HG02970 (cell line): ENCODE data around the gene LDLR.
A peak's percentile ranks its signal among the peaks of the same experiment; 100 is the strongest.
"Not testable (repeated sequence)": the region's sequence is repeated elsewhere in the genome, so short reads cannot be mapped to it uniquely, and the experiment has no call there.

Source experiments
- ATAC-seq: cut with Tn5 transposase; IDR thresholded peaks from one replicate; pipeline ENCODE4 v1.9.1; 2021; ENCODE audit warnings: mild to moderate bottlenecking, moderate library complexity, moderate number of reproducible peaks; ENCODE audit not compliant: unreplicated experiment, low FRiP score

LDLR gene

GRCh38 chr19:11069561-11069960 lies 19.7 kb upstream of the LDLR start:
- no peak for ATAC-seq

DNA sequence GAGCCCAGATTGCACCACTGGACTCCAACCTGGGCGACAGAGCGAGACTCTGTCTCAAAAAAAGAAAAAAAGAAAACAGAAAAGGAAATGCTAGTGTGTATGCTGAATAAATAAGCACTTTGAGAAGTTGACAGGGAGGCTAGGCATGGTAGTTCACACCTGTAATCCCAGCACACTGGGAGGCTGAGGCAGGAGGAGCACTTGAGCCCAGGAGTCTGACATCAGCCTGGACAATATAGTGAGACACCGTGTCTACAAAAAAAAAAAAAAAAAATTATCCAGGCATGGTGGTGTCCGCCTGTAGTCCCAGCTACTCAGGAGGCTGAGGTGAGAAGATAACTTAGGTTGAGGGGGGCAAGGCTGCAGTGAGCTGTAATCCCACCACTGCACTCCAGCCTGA lies 19.1 kb upstream of the LDLR start:
- no peak for ATAC-seq

GRCh38 chr19:11073568-11073967 lies 15.7 kb upstream of the LDLR start:
- ATAC-seq = no peak

DNA sequence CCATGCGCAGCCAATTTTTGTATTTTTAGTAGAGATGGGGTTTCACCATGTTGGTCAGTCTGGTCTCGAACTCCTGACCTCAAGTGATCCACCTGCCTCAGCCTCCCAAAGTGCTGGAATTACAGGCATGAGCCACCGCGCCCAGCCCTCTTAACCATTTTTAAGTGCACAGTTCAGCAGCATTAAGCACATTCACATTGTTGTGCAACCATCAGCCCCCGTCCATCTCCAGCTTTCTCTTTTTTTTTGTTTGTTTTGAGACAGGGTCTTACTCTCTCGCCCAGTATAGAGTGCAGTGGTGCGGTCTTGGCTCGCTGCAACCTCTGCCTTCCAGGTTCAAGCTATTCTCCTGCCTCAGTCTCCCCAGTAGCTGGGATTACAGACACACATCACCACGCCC lies 12.5 kb upstream of the LDLR start:
- ATAC-seq = not testable (repeated sequence)

DNA sequence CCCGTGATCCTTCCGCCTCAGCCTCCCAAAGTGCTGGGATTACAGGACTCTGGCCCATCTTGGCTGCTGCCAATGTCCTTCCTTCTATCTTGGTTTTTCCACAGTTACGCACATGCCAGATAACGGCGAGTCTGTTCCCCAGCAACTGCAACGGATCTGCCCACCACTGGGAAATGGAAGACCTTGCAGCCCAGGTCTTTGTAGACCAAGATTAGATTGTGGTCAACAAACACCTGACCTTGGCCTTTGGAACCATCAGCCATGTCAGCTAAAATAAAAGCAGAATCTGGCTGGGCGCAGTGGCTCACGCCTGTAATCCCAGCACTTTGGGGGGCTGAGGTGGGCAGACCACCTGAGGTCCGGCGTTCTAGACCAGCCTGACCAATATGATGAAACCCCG lies 10.4 kb upstream of the LDLR start:
- no peak for ATAC-seq

DNA sequence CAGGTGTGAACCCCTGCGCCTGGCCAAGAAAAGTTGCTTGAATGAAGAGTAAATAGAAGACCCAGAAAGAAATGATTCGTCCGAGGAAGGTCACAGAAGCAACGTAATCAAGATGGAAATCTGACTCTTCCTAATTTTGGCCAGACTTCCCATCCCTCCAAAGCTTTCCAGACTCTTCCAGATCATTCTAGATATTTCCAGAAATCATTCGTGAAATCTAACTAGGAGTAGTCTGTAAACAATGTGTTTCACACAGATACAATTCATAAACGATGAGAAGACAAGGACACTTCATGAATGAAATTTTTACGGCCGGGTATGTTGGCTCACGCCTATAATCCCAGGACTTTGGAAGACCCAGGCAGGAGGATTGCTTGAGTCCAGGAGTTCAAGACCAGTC lies 9.3 kb upstream of the LDLR start:
- no peak for ATAC-seq

DNA sequence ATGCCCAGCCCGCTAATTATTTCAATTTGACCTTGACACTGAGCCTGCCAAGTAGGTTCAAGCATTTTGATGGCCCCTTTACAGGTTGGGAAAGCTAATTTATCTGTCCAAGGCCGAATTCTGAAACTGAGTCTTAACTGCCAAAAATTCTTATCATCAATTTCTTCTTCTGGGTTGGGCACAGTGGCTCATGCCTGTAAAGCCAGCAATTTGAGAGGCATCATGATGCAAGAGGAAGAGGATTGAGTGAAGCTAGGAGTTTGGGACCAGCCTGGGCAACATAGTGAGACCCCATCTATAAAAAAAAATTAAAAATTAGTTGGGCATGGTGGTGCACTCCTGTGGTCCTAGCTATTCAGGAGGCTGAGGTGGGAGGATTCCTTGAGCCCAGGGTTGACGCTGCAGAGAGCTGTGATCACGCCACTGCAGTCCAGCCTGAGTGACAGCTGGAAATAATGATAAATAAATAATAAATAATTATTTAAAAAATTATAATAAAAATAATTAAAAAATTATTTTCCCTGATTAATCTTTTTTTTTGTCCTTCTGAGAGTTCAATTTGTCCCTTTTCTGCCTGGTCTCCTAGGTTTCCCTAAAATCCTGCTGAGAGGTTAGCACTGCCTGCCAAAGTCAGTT lies 1.3 kb upstream of the LDLR start:
- ATAC-seq = no peak

GRCh38 chr19:11088506-11089253 lies 583 bp upstream of the LDLR start:
- ATAC-seq = no peak

DNA sequence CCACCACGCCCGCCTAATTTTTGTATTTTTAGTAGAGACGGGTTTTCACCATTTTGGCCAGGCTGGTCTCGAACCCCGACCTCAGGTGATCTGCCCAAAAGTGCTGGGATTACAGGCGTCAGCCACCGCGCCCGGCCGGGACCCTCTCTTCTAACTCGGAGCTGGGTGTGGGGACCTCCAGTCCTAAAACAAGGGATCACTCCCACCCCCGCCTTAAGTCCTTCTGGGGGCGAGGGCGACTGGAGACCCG lies 676 bp downstream of the LDLR start:
- not testable (repeated sequence) for ATAC-seq

DNA sequence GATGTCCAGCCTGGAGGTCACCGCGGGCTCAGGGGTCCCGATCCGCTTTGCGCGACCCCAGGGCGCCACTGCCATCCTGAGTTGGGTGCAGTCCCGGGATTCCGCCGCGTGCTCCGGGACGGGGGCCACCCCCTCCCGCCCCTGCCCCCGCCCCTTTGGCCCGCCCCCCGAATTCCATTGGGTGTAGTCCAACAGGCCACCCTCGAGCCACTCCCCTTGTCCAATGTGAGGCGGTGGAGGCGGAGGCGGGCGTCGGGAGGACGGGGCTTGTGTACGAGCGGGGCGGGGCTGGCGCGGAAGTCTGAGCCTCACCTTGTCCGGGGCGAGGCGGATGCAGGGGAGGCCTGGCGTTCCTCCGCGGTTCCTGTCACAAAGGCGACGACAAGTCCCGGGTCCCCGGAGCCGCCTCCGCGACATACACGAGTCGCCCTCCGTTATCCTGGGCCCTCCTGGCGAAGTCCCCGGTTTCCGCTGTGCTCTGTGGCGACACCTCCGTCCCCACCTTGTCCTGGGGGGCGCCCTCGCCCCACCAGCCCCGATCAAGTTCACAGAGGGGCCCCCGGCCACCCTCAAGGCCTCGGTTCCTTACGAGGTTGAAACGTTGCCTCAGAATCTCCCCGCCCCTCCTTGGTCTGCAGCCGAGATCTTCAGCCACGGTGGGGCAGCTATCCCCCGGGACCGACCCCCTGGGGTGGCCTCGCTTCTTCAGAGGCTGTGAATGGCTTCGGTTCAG lies 1.2 kb downstream of the LDLR start:
- ATAC-seq = peak; percentile 80

GRCh38 chr19:11090997-11091702 lies 1.9 kb downstream of the LDLR start:
- no peak for ATAC-seq

DNA sequence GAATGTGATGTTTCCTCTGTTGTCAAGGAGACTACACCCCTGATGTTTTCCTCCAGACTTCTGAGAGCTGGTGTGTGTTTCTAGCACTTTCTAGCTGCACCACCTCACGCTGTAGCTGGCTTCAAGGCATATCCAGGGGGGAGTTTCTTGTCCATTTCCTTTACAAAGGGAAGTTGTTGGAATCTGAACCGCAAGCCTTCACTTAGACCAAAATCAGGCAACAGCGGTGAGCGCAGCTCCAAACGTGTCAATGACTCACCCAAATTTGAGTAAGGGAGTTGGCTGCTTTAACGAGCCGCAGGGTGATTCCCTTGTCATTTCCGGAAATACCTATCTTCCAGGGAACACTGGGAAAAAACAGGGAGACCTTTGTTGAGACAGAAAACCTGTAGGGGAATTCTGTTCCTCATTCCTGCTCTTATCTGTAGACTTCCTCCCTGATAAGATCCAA lies 2.5 kb downstream of the LDLR start:
- no peak for ATAC-seq

GRCh38 chr19:11092181-11092538 lies 2.9 kb downstream of the LDLR start:
- ATAC-seq = no peak

- ATAC-seq = no peak
Measured at GRCh38 chr19:11093689-11094238, 4.5 kb downstream of the LDLR start.

DNA sequence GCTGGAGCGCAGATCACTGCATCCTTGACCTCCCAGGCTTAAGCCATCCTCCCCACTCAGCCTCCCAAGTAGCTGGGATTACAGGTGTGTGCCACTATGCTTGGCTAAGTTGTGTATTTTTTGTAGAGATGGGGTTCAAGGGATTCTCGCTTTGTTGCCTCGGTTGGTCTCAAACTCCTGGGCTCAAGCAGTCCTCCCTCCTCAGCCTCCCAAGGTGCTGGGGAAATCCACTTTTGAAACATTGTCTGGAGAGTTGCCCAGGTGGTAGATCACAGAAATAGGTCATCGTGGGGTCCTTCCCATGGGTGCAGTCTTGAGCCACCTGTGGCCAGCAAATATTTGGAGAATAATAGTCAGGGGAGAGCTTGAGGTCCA lies 5.2 kb downstream of the LDLR start:
- no peak for ATAC-seq

- ATAC-seq = peak; percentile 48
Measured at GRCh38 chr19:11096210-11096841, 7.1 kb downstream of the LDLR start.

DNA sequence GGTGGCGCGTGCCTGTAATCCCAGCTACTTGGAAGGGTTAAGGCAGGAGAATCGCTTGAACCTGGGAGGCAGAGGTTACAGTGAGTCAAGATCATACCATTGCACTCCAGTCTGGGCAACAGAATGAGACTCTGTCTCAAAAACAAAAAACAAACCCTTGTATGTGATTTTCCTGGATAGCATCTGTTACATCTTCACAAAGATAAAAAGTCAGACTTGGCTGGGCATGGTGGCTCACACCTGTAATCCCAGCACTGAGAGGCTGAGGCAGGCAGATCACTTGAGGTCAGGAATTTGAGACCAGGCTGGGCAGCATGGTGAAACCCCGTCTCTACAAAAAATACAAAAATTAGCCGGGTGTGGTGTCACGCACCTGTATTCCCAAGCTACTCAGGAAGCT lies 8.1 kb downstream of the LDLR start:
- ATAC-seq = not testable (repeated sequence)

DNA sequence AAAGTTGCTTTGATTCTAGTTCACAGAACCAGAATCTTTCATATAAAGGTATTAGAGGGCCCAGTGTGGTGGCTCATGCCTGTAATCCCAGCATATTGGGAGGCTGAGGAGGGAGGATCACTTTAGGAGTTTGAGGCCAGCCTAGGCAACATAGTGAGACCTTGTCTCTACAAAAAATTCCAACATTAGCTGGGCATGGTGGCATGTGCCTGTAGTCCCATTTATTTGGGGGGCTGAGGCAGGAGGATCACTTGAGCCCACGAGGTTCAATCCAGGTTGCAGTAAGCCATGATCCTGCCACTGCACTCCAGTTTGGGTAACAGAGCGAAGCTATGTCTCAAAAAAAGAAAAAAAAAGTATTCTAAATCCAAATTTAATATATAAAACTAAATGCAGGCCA lies 9.1 kb downstream of the LDLR start:
- ATAC-seq = no peak

DNA sequence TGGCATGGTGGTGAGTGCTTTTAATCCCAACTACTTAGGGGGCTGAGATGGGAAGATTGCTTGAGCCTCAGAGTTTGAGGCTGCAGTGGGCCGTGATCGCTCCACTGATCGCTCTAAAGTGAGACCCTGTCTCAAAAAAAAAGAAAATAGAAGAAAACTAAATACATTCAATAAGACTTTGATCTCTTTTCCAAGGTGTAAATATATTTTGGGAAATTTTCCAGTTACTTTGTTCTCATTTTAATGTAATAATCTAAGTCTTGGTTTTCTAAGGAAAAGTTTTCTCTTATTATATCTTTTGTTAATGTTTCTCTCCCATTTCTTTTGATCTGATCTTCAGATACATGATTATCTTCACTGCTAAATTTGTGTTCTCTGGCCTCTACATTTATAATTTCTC lies 9.6 kb downstream of the LDLR start:
- ATAC-seq = no peak

DNA sequence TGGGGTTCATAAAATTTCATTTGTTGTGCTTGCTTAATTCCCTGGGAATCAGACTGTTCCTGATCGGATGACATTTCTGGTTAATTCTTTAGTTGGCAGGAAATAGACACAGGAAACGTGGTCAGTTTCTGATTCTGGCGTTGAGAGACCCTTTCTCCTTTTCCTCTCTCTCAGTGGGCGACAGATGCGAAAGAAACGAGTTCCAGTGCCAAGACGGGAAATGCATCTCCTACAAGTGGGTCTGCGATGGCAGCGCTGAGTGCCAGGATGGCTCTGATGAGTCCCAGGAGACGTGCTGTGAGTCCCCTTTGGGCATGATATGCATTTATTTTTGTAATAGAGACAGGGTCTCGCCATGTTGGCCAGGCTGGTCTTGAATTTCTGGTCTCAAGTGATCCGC lies 10.8 kb downstream of the LDLR start:
- no peak for ATAC-seq

DNA sequence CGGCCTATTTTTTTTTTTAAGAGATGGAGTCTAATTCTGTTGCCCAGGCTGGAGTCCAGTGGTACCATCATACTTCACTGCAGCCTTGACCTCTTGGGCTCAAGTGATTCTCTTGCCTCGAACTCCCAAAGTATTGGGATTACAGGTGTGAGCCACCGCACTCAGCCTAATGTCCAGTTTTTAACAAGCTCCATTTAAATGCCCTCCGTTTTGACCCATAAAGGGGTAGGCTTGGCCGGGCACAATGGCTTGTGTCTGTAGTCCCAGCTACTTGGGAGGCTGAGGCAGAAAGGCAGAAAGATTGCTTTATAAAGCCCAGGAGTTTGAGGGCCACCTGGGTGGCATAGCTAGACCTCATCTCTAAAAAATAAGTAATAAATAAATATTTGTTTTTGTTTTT lies 11.8 kb downstream of the LDLR start:
- no peak for ATAC-seq
